ENCODE results near the gene SCLY. TPM values are rescaled to one million over a fixed set of nuclear protein-coding genes. Genes with fewer than 3 reads are reported as not detected.
"Not testable (repeated sequence)": the region's sequence is repeated elsewhere in the genome, so short reads cannot be mapped to it uniquely, and the experiment has no call there.

SCLY gene
- total RNA-seq, 2 donors from 2014 or later, result 10.2 to 36.9 TPM

DNA sequence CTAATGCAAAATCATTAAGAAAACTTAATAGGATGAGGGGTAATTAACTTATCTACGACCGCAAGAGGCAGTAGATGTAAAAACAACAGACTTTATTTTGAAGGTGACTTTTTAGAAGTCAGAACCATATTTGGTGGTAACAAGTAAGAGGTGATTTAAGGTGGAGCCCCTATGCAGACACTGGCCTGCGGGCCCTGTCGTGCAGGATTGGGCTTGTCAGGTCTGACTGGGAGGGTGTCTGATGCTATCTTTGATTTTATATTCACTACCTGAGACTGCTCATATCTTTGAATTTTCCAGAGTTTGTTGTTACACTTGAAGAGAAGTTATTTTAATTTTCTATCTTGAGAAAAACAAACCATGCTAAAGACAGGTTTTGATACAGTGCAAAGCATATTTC is 29.1 kb upstream of the SCLY start:
- Histone ChIP-seq H3K9me3 (no peaks in the 10 kb centered on the region), H3K27me3 (no peaks in the 10 kb centered on the region), H3K27ac (no peak overlapping the region), H3K9ac (ENCODE audit: low read depth in 2 of 2, low read length in 2 of 2) (no peak overlapping the region), H3K4me3 (no peak overlapping the region), H3K36me3 (peaks cover 14% of the 10 kb centered on the region), H3K4me1 (no peaks in the 10 kb centered on the region)
- intact Hi-C loops (cut with DNase I), result no loop called here
- no peak for TF ChIP-seq CTCF (IDR thresholded peaks at IDR 0.05)
- DNase-seq, result no peak

DNA sequence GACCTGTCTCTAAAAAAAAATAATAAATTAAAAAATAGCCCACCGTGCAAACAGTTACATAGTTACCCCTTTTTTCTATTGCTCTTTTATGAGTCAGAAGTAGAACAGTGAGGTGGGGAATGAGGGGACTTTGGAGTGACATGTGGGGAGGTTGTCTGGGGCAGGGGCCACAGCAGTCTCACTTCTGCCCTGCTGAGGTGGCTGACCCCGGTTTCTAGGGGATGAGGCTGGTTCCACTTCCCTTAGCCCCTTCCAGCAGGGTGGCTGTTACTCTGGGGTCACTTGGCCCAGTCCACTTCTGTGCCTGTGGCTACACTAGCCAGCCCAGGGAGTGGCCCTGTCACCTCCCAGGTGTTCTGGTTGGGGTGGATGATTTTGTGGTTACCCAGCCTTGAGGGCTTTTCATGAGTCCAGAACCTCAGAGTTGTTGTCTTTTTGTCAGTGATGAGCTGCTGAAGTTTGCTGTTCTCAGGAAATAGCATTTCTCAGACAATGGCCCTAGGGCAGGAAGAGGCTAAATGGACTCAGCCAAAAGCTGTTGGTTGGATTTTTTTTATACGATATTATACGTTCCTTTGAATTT is 28.0 kb upstream of the SCLY start:
- DNase-seq, result no peak
- Histone ChIP-seq H3K4me1 (no peaks in the 10 kb centered on the region), H3K4me3 (no peak overlapping the region), H3K9me3 (no peaks in the 10 kb centered on the region), H3K27me3 (no peaks in the 10 kb centered on the region), H3K27ac (no peak overlapping the region), H3K9ac (ENCODE audit: low read depth in 2 of 2, low read length in 2 of 2) (no peak overlapping the region), H3K36me3 (peaks cover 14% of the 10 kb centered on the region)
- intact Hi-C loops (cut with DNase I), result no loop called here
- TF ChIP-seq CTCF (IDR thresholded peaks at IDR 0.05), result no peak

- H3K27me3 ChIP-seq; DNase-seq; H3K9ac ChIP-seq (ENCODE audit: low read depth in 2 of 2, low read length in 2 of 2); H3K4me1 ChIP-seq; H3K4me3 ChIP-seq; H3K27ac ChIP-seq; H3K9me3 ChIP-seq; intact Hi-C loops (cut with DNase I): not testable (repeated sequence)
- peaks cover 18% of the 10 kb centered on the region for H3K36me3 ChIP-seq
Measured at GRCh38 chr2:238033991-238034390, 26.8 kb upstream of the SCLY start.

DNA sequence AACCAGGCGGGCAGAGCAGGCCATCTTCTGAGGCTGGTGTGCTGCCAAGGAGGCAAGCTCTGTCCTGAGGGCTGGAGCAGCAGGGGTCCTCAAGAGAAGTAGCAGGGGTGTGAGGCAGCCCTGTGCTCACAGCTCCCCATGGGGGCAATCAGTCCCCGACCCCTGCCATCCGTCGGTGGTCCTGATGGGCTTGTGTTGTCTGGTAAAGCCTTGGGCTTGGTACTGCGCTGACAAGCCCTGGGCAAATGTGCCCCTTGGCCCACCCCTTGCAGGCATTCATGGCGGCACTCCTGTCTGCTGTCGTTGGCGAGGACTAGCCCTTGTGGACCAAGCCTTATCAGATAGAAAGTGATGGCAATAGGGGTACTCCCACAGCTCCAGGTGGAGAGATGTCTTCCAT is 22.6 kb upstream of the SCLY start:
- Histone ChIP-seq H3K27ac (no peak overlapping the region), H3K9me3 (no peaks in the 10 kb centered on the region), H3K36me3 (peaks cover 4% of the 10 kb centered on the region), H3K9ac (ENCODE audit: low read depth in 2 of 2, low read length in 2 of 2) (no peak overlapping the region), H3K27me3 (no peaks in the 10 kb centered on the region), H3K4me1 (no peaks in the 10 kb centered on the region), H3K4me3 (no peak overlapping the region)
- intact Hi-C loops (cut with DNase I), result no loop called here
- TF ChIP-seq CTCF (IDR thresholded peaks at IDR 0.05), result no peak
- DNase-seq, result no peak

DNA sequence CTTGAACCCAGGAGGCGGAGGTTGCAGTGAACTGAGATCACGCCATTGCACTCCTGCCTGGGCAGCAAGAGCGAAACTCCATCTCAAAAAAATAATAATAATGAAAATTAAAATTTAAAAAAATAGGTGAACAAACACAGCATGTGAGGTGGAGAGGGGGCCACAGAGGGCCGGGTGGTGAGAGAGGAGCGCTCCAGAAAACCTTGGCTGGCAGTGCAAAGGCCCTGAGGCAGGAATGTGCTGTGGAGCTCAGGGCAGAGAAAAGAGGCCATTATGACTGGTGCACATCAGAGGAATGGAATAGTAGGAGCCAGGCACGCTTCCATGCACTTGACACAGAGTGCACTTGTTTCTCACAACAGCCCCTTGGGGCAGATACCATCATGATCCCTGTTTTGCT is 21.6 kb upstream of the SCLY start:
- Histone ChIP-seq H3K4me1 (no peaks in the 10 kb centered on the region), H3K27me3 (no peaks in the 10 kb centered on the region), H3K9me3 (no peaks in the 10 kb centered on the region), H3K27ac (no peak overlapping the region), H3K36me3 (peaks cover 4% of the 10 kb centered on the region), H3K4me3 (no peak overlapping the region), H3K9ac (ENCODE audit: low read depth in 2 of 2, low read length in 2 of 2) (no peak overlapping the region)
- DNase-seq, result no peak
- intact Hi-C loops (cut with DNase I), result no loop called here
- TF ChIP-seq CTCF (IDR thresholded peaks at IDR 0.05), result no peak

- no peak for DNase-seq
- Histone ChIP-seq H3K36me3 (peaks cover 4% of the 10 kb centered on the region), H3K4me1 (no peaks in the 10 kb centered on the region), H3K9me3 (no peaks in the 10 kb centered on the region), H3K27me3 (no peaks in the 10 kb centered on the region), H3K9ac (ENCODE audit: low read depth in 2 of 2, low read length in 2 of 2) (no peak overlapping the region), H3K4me3 (no peak overlapping the region), H3K27ac (no peak overlapping the region)
- TF ChIP-seq CTCF (IDR thresholded peaks at IDR 0.05), result no peak
- intact Hi-C loops (cut with DNase I), result no loop called here
Measured at GRCh38 chr2:238039985-238040384, 20.8 kb upstream of the SCLY start.
